Measurements from ENCODE around the gene NHERF2. TPM values are rescaled to one million over a fixed set of nuclear protein-coding genes. Genes with fewer than 3 reads are reported as not detected.
A peak's percentile ranks its signal among the peaks of the same experiment; 100 is the strongest.

The NHERF2 gene
- total and polyA plus RNA-seq, 7 experiments from 2014 or later, result 0.33 to 3.8 (median 3.5) TPM

DNA sequence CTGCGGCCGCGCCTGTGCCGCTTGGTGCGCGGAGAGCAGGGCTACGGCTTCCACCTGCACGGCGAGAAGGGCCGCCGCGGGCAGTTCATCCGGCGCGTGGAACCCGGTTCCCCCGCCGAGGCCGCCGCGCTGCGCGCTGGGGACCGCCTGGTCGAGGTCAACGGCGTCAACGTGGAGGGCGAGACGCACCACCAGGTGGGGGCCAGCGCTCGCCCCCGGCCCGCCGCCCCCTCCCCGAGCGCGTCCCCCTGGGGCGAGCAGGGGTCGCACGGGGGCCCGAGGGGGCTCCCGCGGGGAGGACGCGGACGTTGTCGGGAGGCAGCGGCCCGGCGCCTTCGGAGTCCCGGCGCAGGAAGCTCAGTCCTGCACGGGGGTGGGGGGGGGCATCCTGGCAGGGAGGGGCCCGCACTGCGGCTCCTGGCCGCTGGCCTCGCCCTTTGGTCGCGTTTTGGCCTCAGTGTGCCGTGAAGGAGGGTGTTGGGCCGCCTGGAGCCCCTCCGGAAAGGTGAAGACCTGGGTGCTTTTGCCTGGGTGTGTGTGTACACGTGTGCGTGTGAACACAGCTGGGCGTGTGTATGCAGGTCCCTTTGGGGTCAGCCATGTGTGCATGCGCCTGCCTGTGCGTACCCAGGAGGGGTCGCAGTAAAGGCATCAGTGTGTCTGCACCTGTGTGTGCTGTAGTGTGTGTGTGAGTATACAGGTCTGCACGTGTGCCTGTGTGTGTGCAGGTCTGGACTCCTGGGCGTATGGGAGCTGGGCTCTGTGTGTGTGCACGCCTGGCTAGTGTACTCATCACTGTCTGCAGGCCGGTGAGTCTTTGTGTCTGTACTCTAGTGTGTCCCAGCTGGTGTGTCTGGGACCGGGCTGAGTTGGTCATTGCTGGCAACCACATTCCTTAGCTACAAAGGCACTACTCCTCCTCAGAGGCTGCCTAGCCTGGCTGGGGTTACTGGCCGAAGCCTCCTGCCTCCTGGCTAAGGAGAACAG, 615 bp downstream of the NHERF2 start:
- POLR2A ChIA-PET, result interaction anchor here (1.3 to 2.3 kb wide), 3 partner anchors 20 to 127 kb away, joined by 3 to 8 read pairs (median 4); partner anchors contain the start of genes NTHL1 and TSC2
- Mint-ChIP-seq H3K4me3 (peak overlapping the region; percentile 71 to 87 (median 78)), H3K27ac (peak overlapping the region in 2 of 9 donors; percentile 73 to 77), H3K36me3 (no peaks in the 10 kb centered on the region), H3K4me1 (peaks cover 13 to 30% (median 23%) of the 10 kb centered on the region in 7 donors), H3K27me3 (peaks cover 0 to 34% (median 4%) of the 10 kb centered on the region in 5 donors), H3K9me3 (peaks cover 0 to 4% (median 0%) of the 10 kb centered on the region in 11 donors)
- ATAC-seq, result peak; percentile 3
- intact Hi-C loops (cut with micrococcal nuclease), result no loop called here
- Histone ChIP-seq H3K4me1 (ENCODE audit: control insufficient read depth in 2 of 2, insufficient read depth in 2 of 2, low read length in 2 of 2) (peaks cover 14 to 20% of the 10 kb centered on the region in 2 donors), H3K27ac (ENCODE audit: low read depth, low read length) (peak overlapping the region; percentile 14), H3K9me3 (ENCODE audit: control insufficient read depth in 2 of 3, low read length in 3 of 3) (no peaks in the 10 kb centered on the region), H3K27me3 (ENCODE audit: control insufficient read depth in 2 of 2, insufficient read depth in 2 of 2, low read length in 2 of 2) (no peaks in the 10 kb centered on the region), H3K4me3 (ENCODE audit: low read length) (peak overlapping the region; percentile 37), H3K36me3 (ENCODE audit: control insufficient read depth in 2 of 3, insufficient read depth in 3 of 3, low read length in 3 of 3) (no peaks in the 10 kb centered on the region)
- DNase-seq, result peak in 2 of 9 donors; percentile 18 to 23
- CTCF ChIA-PET, result interaction anchor here (1.1 kb wide), 1 partner anchor 19 kb away, joined by 3 read pairs; no protein-coding TSS in a partner anchor

GRCh38 chr16:2028146-2028545, 1.4 kb downstream of the NHERF2 start:
- Mint-ChIP-seq H3K27me3 (peaks cover 0 to 26% (median 0%) of the 10 kb centered on the region in 5 donors), H3K9me3 (peaks cover 0 to 2% (median 0%) of the 10 kb centered on the region in 11 donors), H3K4me3 (peak overlapping the region in 9 of 10 donors; percentile 71 to 84 (median 78)), H3K36me3 (no peaks in the 10 kb centered on the region), H3K4me1 (peaks cover 10 to 25% (median 19%) of the 10 kb centered on the region in 7 donors), H3K27ac (no peak overlapping the region)
- peaks cover 9 to 17% of the 10 kb centered on the region in 2 donors for H3K4me1 ChIP-seq (ENCODE audit: control insufficient read depth in 2 of 2, insufficient read depth in 2 of 2, low read length in 2 of 2)
- intact Hi-C loops (cut with micrococcal nuclease), result no loop called here
- DNase-seq (no peak), ATAC-seq (no peak)
- no peak overlapping the region for H3K27ac ChIP-seq (ENCODE audit: low read depth, low read length)
- ChIA-PET CTCF (interaction anchor here (1.1 kb wide), 1 partner anchor 18 kb away, joined by 3 read pairs; no protein-coding TSS in a partner anchor), POLR2A (interaction anchor here (1.3 to 2.3 kb wide), 3 partner anchors 19 to 127 kb away, joined by 3 to 8 read pairs (median 4); partner anchors contain the start of genes NTHL1 and TSC2)
- H3K27me3 ChIP-seq (ENCODE audit: control insufficient read depth in 2 of 2, insufficient read depth in 2 of 2, low read length in 2 of 2), result no peaks in the 10 kb centered on the region
- no peaks in the 10 kb centered on the region for H3K36me3 ChIP-seq (ENCODE audit: control insufficient read depth in 2 of 3, insufficient read depth in 3 of 3, low read length in 3 of 3)
- no peak overlapping the region for H3K4me3 ChIP-seq (ENCODE audit: low read length)
- H3K9me3 ChIP-seq (ENCODE audit: control insufficient read depth in 2 of 3, low read length in 3 of 3), result no peaks in the 10 kb centered on the region

DNA sequence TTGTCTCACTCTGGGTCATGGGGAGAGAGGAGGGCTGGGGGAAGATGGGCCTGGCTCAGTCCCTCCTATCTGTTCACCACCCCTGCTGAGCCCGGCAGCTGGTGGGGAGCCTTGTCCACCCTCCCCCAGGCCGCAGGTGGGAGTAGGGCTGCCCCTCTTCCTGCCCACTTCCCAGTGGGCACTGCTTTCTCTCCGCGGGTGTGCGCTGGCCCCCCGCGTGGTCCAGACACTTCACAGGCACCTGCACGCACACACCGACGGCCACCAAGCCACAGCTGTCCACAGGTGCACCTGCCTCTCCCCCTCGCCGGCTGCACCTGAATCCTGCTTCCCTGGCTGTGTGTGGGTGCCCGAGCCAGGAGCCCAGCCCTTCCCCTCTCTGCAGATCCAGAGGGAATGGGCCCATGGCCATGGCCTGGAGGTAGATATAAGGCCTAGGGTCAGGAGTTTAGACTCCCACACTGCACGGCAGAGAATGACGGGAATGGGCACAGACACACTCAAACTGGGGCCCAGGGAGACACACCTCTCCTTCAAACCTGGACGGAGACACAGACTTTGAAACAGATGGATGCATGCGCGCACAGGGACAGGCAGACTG, 2.0 kb downstream of the NHERF2 start:
- H3K4me3 ChIP-seq (ENCODE audit: low read length), result no peak overlapping the region
- peaks cover 4 to 12% of the 10 kb centered on the region in 2 donors for H3K4me1 ChIP-seq (ENCODE audit: control insufficient read depth in 2 of 2, insufficient read depth in 2 of 2, low read length in 2 of 2)
- CTCF ChIA-PET, result no interaction called here
- no peak overlapping the region for H3K27ac ChIP-seq (ENCODE audit: low read depth, low read length)
- Mint-ChIP-seq H3K9me3 (peaks cover 0 to 2% (median 0%) of the 10 kb centered on the region in 11 donors), H3K4me1 (peaks cover 6 to 20% (median 15%) of the 10 kb centered on the region in 7 donors), H3K27ac (no peak overlapping the region), H3K27me3 (peaks cover 0 to 26% (median 0%) of the 10 kb centered on the region in 5 donors), H3K4me3 (no peak overlapping the region), H3K36me3 (no peaks in the 10 kb centered on the region)
- H3K9me3 ChIP-seq (ENCODE audit: control insufficient read depth in 2 of 3, low read length in 3 of 3), result no peaks in the 10 kb centered on the region
- no peak for DNase-seq
- intact Hi-C loops (cut with micrococcal nuclease), result no loop called here
- POLR2A ChIA-PET, result interaction anchor here (0.7 to 2.3 kb wide), 2 partner anchors 112 to 1901 kb away, joined by 3 to 8 read pairs; no protein-coding TSS in a partner anchor
- H3K36me3 ChIP-seq (ENCODE audit: control insufficient read depth in 2 of 3, insufficient read depth in 3 of 3, low read length in 3 of 3), result no peaks in the 10 kb centered on the region
- no peak for ATAC-seq
- no peaks in the 10 kb centered on the region for H3K27me3 ChIP-seq (ENCODE audit: control insufficient read depth in 2 of 2, insufficient read depth in 2 of 2, low read length in 2 of 2)

DNA sequence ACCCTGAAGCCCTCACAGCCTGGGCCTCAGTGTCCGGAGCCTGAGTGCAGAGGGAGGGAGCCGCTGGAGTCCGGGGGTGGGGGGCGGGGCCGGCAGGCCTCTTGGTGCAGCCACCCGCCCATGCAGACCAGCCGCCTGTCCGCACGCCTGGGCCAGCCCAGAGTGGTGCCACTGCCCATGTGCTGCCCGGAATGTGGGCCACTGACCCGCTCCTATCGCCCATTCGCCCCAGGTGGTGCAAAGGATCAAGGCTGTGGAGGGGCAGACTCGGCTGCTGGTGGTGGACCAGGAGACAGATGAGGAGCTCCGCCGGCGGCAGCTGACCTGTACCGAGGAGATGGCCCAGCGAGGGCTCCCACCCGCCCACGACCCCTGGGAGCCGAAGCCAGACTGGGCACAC, 2.6 kb downstream of the NHERF2 start:
- no peaks in the 10 kb centered on the region for H3K36me3 Mint-ChIP-seq
- H3K27ac Mint-ChIP-seq, result no peak overlapping the region
- intact Hi-C loops (cut with micrococcal nuclease), result no loop called here
- Histone ChIP-seq H3K4me3 (ENCODE audit: low read length) (no peak overlapping the region), H3K9me3 (ENCODE audit: control insufficient read depth in 2 of 3, low read length in 3 of 3) (no peaks in the 10 kb centered on the region), H3K4me1 (ENCODE audit: control insufficient read depth in 2 of 2, insufficient read depth in 2 of 2, low read length in 2 of 2) (peaks cover 3 to 5% of the 10 kb centered on the region in 2 donors), H3K27ac (ENCODE audit: low read depth, low read length) (no peak overlapping the region), H3K36me3 (ENCODE audit: control insufficient read depth in 2 of 3, insufficient read depth in 3 of 3, low read length in 3 of 3) (no peaks in the 10 kb centered on the region), H3K27me3 (ENCODE audit: control insufficient read depth in 2 of 2, insufficient read depth in 2 of 2, low read length in 2 of 2) (no peaks in the 10 kb centered on the region)
- CTCF ChIA-PET, result no interaction called here
- peaks cover 0 to 26% (median 0%) of the 10 kb centered on the region in 5 donors for H3K27me3 Mint-ChIP-seq
- no peak for DNase-seq
- H3K9me3 Mint-ChIP-seq, result peaks cover 0 to under 1% (median 0%) of the 10 kb centered on the region in 11 donors
- POLR2A ChIA-PET, result interaction anchor here (0.5 to 0.7 kb wide), 2 partner anchors 108 to 1902 kb away, joined by 3 read pairs; no protein-coding TSS in a partner anchor
- H3K4me3 Mint-ChIP-seq, result no peak overlapping the region
- ATAC-seq, result no peak
- H3K4me1 Mint-ChIP-seq, result peaks cover 2 to 16% (median 11%) of the 10 kb centered on the region in 7 donors

DNA sequence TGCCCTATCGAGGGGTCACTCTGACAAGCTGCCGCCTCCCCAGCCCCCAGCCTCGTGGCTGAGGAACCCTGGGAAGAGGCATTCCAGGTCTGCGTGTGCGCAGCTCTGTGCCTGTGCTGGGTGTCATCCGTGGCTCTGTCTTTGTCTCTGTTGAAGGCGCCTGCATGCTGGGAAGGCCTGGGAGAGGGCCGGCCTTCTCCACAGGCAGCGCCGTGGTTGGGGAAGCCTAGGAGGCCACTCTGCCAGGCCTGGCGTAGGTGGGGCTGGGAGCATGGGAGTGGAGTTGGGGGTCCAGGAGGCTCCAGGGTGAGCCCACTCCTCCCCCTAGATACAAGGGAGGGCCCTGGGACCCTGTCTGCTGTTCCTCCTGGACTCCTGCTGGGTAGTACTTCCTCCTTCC, 3.3 kb downstream of the NHERF2 start:
- Histone ChIP-seq H3K9me3 (ENCODE audit: control insufficient read depth in 2 of 3, low read length in 3 of 3) (no peaks in the 10 kb centered on the region), H3K36me3 (ENCODE audit: control insufficient read depth in 2 of 3, insufficient read depth in 3 of 3, low read length in 3 of 3) (no peaks in the 10 kb centered on the region), H3K4me1 (ENCODE audit: control insufficient read depth in 2 of 2, insufficient read depth in 2 of 2, low read length in 2 of 2) (peaks cover 3 to 5% of the 10 kb centered on the region in 2 donors), H3K27ac (ENCODE audit: low read depth, low read length) (no peak overlapping the region), H3K4me3 (ENCODE audit: low read length) (no peak overlapping the region), H3K27me3 (ENCODE audit: control insufficient read depth in 2 of 2, insufficient read depth in 2 of 2, low read length in 2 of 2) (no peaks in the 10 kb centered on the region)
- ChIA-PET CTCF (no interaction called here), POLR2A (interaction anchor here (0.5 kb wide), 1 partner anchor 107 kb away, joined by 3 read pairs; no protein-coding TSS in a partner anchor)
- Mint-ChIP-seq H3K4me3 (no peak overlapping the region), H3K27ac (no peak overlapping the region), H3K36me3 (no peaks in the 10 kb centered on the region), H3K4me1 (peaks cover 0 to 17% (median 10%) of the 10 kb centered on the region in 7 donors), H3K9me3 (no peaks in the 10 kb centered on the region), H3K27me3 (peaks cover 0 to 26% (median 0%) of the 10 kb centered on the region in 5 donors)
- DNase-seq (no peak), ATAC-seq (no peak)
- intact Hi-C loops (cut with micrococcal nuclease), result no loop called here

DNA sequence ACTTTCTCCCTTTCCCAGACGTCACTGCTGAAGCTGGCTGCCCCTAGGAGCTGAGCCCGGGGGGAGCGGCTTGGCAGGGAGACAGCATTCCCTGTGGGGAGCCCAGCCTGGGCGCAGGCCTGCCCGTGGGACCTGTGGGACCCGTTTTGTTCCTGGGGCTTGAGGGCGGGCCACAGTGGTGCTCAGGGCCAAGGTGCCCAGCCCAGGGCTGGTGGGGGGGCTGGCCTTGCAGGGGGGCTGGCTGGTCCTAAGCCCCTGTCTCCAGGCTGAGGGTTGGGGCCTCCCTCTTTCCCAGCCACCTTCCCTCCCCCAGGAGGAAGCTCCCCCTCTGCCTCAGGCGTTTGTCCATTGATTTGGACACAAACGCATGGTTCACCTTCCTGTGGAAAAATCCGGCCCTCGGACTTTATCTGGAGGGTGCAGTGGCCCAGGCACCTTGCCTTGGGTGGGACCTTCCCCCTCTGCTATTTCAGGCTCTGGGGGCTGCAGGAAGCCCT, 4.4 kb downstream of the NHERF2 start:
- H3K4me1 Mint-ChIP-seq, result peaks cover 0 to 11% (median 5%) of the 10 kb centered on the region in 7 donors
- ChIA-PET POLR2A (interaction anchor here (1.4 kb wide), 1 partner anchor 19 kb away, joined by 4 read pairs; no protein-coding TSS in a partner anchor), CTCF (interaction anchor here (0.7 kb wide), 1 partner anchor 49 kb away, joined by 5 read pairs; no protein-coding TSS in a partner anchor)
- Histone ChIP-seq H3K36me3 (ENCODE audit: control insufficient read depth in 2 of 3, insufficient read depth in 3 of 3, low read length in 3 of 3) (no peaks in the 10 kb centered on the region), H3K9me3 (ENCODE audit: control insufficient read depth in 2 of 3, low read length in 3 of 3) (no peaks in the 10 kb centered on the region), H3K27me3 (ENCODE audit: control insufficient read depth in 2 of 2, insufficient read depth in 2 of 2, low read length in 2 of 2) (no peaks in the 10 kb centered on the region), H3K27ac (ENCODE audit: low read depth, low read length) (no peak overlapping the region), H3K4me3 (ENCODE audit: low read length) (no peak overlapping the region), H3K4me1 (ENCODE audit: control insufficient read depth in 2 of 2, insufficient read depth in 2 of 2, low read length in 2 of 2) (peaks cover 3 to 4% of the 10 kb centered on the region in 2 donors)
- intact Hi-C loops (cut with micrococcal nuclease), result no loop called here
- H3K9me3 Mint-ChIP-seq, result no peaks in the 10 kb centered on the region
- no peaks in the 10 kb centered on the region for H3K36me3 Mint-ChIP-seq
- DNase-seq, result no peak
- no peak for ATAC-seq
- no peak overlapping the region for H3K4me3 Mint-ChIP-seq
- peaks cover 0 to 17% (median 0%) of the 10 kb centered on the region in 5 donors for H3K27me3 Mint-ChIP-seq
- H3K27ac Mint-ChIP-seq, result no peak overlapping the region
